ENCODE results near the gene TMCC3.
A peak's percentile ranks its signal among the peaks of the same experiment; 100 is the strongest.

Gene TMCC3

DNA sequence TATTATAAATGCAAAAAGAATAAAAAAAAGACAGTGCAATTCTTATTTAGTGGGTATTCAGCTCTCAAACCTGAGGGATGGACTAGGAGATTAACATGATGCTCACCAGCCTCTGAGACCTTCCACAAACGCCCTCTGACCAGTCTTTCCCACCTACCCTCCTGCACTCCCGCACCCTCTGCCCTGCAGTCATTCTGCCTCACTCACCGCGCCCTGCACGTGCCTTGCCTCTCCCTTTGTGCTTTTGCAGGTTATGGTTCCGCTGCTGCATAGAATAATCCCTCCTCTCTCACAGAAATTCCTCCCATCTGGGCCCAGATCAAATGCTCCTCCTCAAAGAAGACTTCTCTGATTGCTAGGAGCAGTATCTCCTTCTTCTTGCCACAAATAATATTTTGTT is 28.5 kb upstream of the TMCC3 start:
- no peak overlapping the region for H3K27ac Mint-ChIP-seq
- H3K4me3 Mint-ChIP-seq = no peak overlapping the region
- peaks cover 10% of the 10 kb centered on the region for H3K27me3 Mint-ChIP-seq
- peaks cover 18% of the 10 kb centered on the region for H3K4me1 Mint-ChIP-seq (ENCODE audit: low read depth)
- H3K9me3 Mint-ChIP-seq (ENCODE audit: low read depth) = no peaks in the 10 kb centered on the region
- H3K36me3 Mint-ChIP-seq = no peaks in the 10 kb centered on the region

DNA sequence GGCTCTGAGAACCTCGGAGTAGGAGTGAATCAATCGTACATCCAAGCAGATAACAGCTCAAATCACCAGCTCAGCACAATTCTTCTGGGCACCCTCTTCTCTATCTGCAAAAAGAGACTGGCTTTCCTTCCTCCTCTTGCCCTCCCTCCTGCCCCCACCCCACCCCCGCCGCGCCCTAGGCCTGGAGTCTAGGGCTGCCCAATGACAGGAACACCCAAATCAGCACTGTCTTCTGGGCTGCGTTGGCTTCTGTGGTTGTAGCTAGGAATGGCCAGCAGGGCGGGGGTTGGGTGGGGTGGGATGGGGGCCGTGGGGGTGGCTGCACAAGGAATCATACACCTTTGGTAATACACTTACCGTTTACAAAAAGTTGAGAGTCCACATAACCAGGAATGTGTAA is 28.0 kb upstream of the TMCC3 start:
- H3K36me3 Mint-ChIP-seq = no peaks in the 10 kb centered on the region
- H3K4me1 Mint-ChIP-seq (ENCODE audit: low read depth) = peaks cover 18% of the 10 kb centered on the region
- H3K27me3 Mint-ChIP-seq = peaks cover 10% of the 10 kb centered on the region
- H3K27ac Mint-ChIP-seq = no peak overlapping the region
- no peaks in the 10 kb centered on the region for H3K9me3 Mint-ChIP-seq (ENCODE audit: low read depth)
- no peak overlapping the region for H3K4me3 Mint-ChIP-seq

DNA sequence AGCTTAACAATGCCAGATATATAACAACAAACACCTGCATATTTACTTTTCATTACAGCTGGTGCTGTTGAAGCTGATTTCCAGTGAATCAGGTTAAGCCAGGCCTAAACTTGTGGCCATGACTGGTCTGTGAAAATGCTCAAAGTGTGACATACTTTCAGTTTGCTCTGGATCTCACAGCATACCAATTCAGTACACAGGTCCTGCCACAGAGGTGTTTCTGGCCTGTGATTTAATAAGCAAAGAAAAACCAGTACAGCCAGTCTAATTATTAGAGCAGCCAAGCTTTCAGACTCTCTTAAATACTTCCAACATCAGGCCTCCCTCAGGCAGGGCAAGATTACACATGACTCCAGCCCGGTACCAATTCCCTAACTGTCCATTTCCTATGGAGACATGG is 27.4 kb upstream of the TMCC3 start:
- Mint-ChIP-seq H3K27me3 (peaks cover 10% of the 10 kb centered on the region), H3K9me3 (ENCODE audit: low read depth) (no peaks in the 10 kb centered on the region), H3K4me3 (no peak overlapping the region), H3K36me3 (no peaks in the 10 kb centered on the region), H3K4me1 (ENCODE audit: low read depth) (peaks cover 18% of the 10 kb centered on the region), H3K27ac (no peak overlapping the region)

DNA sequence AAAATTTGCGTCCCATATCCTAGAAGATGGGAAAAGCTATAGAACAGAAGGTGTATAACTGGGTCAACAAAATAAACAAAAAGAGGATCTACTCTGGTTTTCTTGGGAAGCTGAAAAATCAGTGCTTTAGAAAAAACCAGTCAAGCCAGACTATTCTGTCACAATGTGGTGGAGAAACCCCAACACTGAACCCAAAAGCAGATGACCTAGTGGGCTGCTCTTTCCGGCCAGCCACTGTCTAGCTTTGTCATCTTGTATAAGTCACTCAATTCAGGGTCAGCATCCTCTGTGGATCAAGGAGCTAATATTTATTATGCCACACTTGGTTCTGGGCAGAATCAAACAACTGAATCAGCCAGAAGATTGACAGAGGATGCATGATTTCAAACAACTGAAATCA is 26.6 kb upstream of the TMCC3 start:
- H3K9me3 Mint-ChIP-seq (ENCODE audit: low read depth) = no peaks in the 10 kb centered on the region
- H3K27me3 Mint-ChIP-seq = peaks cover 10% of the 10 kb centered on the region
- H3K36me3 Mint-ChIP-seq = no peaks in the 10 kb centered on the region
- H3K27ac Mint-ChIP-seq = no peak overlapping the region
- H3K4me1 Mint-ChIP-seq (ENCODE audit: low read depth) = peaks cover 18% of the 10 kb centered on the region
- no peak overlapping the region for H3K4me3 Mint-ChIP-seq

DNA sequence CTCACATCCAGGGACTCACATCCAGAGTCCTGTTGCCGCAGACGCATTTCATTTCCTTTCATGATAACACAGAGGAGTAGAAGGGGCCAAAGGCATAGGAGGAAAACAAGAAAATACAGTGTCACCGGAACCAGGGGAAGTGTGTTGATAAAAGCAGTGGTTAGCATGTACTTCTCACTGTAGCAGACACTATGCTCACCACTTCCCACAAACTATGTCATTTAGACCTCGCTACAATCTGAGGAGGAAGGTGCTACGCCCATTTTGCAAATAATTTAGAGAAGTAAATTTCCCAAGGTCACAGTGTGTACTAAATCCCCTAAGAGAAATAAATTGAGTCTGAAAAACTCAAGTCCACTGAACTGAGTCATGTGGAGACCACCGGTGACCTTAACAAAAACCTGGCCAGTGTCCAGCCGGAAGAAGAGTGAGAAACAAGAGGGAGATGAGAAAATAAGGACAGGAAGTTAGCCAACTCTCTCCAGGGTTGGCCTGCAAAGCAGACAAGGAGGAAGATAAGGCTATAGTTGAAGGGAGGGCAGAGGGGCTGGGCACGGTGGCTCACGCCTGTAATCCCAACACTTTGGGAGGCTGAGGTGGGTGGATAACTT is 25.8 kb upstream of the TMCC3 start:
- H3K4me3 Mint-ChIP-seq = peak overlapping the region; percentile 24
- no peaks in the 10 kb centered on the region for H3K9me3 Mint-ChIP-seq (ENCODE audit: low read depth)
- no peaks in the 10 kb centered on the region for H3K36me3 Mint-ChIP-seq
- peaks cover 10% of the 10 kb centered on the region for H3K27me3 Mint-ChIP-seq
- H3K4me1 Mint-ChIP-seq (ENCODE audit: low read depth) = peaks cover 18% of the 10 kb centered on the region
- peak overlapping the region; percentile 31 for H3K27ac Mint-ChIP-seq

DNA sequence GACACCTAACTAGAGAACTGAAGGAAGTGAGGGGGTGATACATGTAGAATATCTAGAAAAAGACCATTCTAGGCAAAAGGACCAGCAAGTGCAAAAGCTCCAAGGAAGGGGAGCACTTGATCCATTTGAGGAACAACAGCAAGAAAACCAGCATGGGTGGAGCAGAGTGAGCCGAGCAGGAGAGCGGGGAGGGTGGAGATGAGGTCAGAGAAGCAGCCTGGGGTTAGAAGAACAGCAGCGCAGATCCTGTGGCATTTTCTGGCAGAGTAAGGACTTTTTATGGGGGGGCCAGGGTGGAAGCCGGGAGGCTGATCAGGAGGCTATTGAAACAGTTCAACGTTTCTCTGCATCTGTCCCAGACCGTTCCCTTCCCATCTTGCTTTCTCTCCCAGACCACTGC is 24.5 kb upstream of the TMCC3 start:
- H3K4me1 Mint-ChIP-seq (ENCODE audit: low read depth) = peaks cover 18% of the 10 kb centered on the region

DNA sequence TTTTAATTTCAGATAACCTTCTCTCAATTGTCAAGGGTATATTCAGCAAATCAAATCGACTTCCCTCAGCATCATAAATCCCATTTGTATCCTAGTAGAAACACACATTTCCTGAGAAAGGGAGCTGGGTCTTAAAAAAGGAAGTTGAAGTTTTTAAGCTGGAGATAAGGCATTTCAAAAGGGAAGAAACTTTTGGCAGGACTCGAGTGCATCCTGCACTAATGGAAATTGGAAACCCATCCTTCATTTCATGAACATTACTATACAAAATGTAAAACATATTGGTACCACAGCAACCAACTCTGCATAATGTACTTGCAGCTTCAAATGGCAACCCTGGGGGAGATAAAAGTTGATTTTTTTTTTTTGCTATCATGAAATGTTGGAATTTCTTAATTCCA is 23.7 kb upstream of the TMCC3 start:
- Mint-ChIP-seq H3K9me3 (ENCODE audit: low read depth) (no peaks in the 10 kb centered on the region), H3K27ac (no peak overlapping the region), H3K4me3 (no peak overlapping the region), H3K4me1 (ENCODE audit: low read depth) (peaks cover 18% of the 10 kb centered on the region), H3K36me3 (no peaks in the 10 kb centered on the region), H3K27me3 (peaks cover 6% of the 10 kb centered on the region)

More for the DNA sequence above, 24.5 kb upstream of the TMCC3 start:
- Mint-ChIP-seq H3K4me3 (no peak overlapping the region), H3K9me3 (ENCODE audit: low read depth) (no peaks in the 10 kb centered on the region), H3K27me3 (peaks cover 7% of the 10 kb centered on the region), H3K36me3 (no peaks in the 10 kb centered on the region), H3K27ac (no peak overlapping the region)

DNA sequence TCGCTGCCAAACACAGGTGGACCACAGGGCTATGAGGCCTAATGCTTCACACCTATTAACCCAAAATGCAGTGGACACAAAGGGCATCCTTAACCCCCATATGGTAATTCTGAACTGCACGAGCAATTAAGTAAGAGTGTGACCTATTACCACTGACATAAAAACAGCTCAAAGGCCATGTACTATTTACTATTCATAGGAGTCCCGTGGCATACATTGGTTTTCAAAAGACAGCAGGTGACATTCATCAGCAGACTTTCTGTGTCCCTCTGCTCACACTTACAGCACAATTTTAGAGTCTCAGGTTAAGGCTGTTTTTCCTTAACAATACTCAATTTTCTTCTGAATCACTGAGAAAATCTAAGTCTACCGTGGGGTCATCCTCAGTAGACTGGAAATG is 23.1 kb upstream of the TMCC3 start:
- H3K4me1 Mint-ChIP-seq (ENCODE audit: low read depth) = peaks cover 18% of the 10 kb centered on the region
- no peaks in the 10 kb centered on the region for H3K9me3 Mint-ChIP-seq (ENCODE audit: low read depth)
- no peaks in the 10 kb centered on the region for H3K36me3 Mint-ChIP-seq
- H3K4me3 Mint-ChIP-seq = no peak overlapping the region
- H3K27ac Mint-ChIP-seq = no peak overlapping the region
- H3K27me3 Mint-ChIP-seq = peaks cover 4% of the 10 kb centered on the region

DNA sequence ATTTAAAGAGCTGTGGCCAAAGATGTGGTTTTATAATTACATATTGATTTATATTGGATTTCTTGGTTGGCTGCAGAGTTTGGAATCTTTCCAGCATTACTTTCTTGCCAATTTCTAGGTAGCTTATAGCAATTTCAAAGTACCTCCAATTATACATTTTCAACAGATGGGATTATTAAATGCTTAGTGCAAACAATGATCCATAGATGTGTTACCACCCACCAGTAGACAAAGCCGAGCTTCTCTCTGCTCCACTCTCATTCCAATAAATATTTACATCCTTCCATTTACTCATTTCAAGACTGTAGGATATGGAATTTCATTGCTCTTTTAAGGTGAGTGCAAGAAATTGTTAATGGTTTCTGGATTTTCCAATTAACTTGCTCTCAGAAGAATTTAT is 21.6 kb upstream of the TMCC3 start:
- Mint-ChIP-seq H3K36me3 (no peaks in the 10 kb centered on the region), H3K9me3 (ENCODE audit: low read depth) (no peaks in the 10 kb centered on the region), H3K4me1 (ENCODE audit: low read depth) (peaks cover 16% of the 10 kb centered on the region), H3K4me3 (no peak overlapping the region), H3K27ac (no peak overlapping the region), H3K27me3 (peaks cover 4% of the 10 kb centered on the region)

DNA sequence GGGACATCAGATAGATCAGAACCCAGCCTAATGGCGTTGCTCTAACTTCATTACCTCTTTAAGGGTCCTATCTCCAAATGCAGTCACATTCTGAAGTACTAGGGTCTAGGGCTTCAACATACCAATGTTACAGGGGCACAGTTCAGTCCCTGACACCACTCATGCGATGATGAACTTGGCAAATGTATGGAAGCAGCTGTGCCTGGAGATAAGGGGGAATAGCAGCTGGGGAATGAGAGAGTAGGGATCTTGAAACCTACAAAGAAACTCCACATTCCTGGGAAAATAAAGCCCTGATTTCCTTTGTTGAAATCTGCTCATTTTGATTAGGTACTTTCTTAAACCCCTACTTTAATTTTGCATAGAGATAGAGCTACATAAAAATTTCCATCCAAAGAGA is 20.5 kb upstream of the TMCC3 start:
- H3K4me1 Mint-ChIP-seq (ENCODE audit: low read depth) = peaks cover 7% of the 10 kb centered on the region
- H3K27me3 Mint-ChIP-seq = peaks cover 2% of the 10 kb centered on the region
- H3K4me3 Mint-ChIP-seq = no peak overlapping the region
- H3K36me3 Mint-ChIP-seq = no peaks in the 10 kb centered on the region
- no peaks in the 10 kb centered on the region for H3K9me3 Mint-ChIP-seq (ENCODE audit: low read depth)
- no peak overlapping the region for H3K27ac Mint-ChIP-seq

DNA sequence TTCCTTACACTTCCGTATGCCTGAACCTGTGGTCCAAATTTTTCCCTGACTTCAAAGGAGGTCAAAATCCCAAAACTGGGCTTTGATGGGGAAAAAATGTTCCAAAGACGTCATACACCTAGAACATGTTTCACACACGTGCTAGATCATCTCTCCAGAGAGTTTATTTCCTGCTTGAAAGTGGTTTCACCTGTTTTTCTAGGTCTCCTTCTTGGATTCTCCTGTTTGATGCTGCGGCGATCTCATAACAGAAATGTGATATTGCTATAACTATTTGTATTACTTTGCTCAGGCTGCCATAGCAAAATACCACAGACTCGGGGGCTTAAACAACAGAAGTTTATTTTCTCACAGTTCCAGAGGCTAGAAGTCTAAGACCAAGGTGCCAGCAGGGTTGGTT is 19.7 kb upstream of the TMCC3 start:
- Mint-ChIP-seq H3K4me1 (ENCODE audit: low read depth) (peaks cover 4% of the 10 kb centered on the region), H3K9me3 (ENCODE audit: low read depth) (no peaks in the 10 kb centered on the region), H3K27me3 (no peaks in the 10 kb centered on the region), H3K36me3 (no peaks in the 10 kb centered on the region), H3K27ac (no peak overlapping the region), H3K4me3 (no peak overlapping the region)

DNA sequence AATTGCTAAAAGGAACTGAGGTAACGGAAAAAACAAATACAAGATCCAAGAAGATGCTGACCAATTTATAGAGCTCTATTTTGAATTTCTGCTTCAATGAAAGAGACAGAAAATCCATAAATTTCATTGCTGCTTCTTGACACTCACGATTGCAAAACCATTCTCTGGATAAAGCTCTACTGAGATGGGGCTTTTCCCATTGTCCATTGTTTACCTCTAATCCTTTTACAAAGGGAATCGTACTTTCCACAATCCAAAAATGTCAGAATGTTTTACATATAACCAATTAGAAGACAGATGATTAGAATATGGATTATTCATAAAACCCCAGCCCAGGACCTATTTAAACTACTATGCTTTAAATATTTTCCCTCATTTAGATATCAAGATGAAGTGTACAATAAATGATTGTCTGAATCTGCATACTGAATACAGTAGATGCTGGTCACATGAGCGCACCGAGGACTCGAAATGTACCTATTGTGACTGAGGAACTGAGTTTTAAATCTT is 16.7 kb upstream of the TMCC3 start:
- no peaks in the 10 kb centered on the region for H3K36me3 Mint-ChIP-seq
- H3K9me3 Mint-ChIP-seq (ENCODE audit: low read depth) = no peaks in the 10 kb centered on the region
- H3K27ac Mint-ChIP-seq = no peak overlapping the region
- no peaks in the 10 kb centered on the region for H3K4me1 Mint-ChIP-seq (ENCODE audit: low read depth)
- H3K27me3 Mint-ChIP-seq = no peaks in the 10 kb centered on the region
- no peak overlapping the region for H3K4me3 Mint-ChIP-seq

DNA sequence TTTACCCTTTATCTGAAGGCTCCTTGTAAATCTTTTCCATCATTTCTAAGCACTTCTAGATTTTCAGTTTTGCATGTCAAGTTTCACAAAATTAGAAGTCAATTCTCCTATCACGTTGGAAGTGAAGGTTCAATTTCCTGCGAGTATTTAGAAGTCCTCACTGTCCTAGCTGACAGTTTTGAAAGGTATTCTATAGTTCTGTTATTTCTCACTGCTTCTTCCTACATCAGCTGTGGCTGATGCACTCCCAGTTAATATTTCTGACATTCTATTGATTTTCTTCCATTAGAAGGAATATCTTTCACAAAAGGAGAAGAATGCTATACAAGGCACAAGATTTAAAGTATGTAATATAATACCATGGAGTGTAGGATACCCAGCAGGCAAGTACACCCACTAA is 15.8 kb upstream of the TMCC3 start:
- no peak overlapping the region for H3K27ac Mint-ChIP-seq
- H3K4me1 Mint-ChIP-seq (ENCODE audit: low read depth) = no peaks in the 10 kb centered on the region
- no peaks in the 10 kb centered on the region for H3K9me3 Mint-ChIP-seq (ENCODE audit: low read depth)
- no peak overlapping the region for H3K4me3 Mint-ChIP-seq
- H3K27me3 Mint-ChIP-seq = no peaks in the 10 kb centered on the region
- H3K36me3 Mint-ChIP-seq = no peaks in the 10 kb centered on the region

DNA sequence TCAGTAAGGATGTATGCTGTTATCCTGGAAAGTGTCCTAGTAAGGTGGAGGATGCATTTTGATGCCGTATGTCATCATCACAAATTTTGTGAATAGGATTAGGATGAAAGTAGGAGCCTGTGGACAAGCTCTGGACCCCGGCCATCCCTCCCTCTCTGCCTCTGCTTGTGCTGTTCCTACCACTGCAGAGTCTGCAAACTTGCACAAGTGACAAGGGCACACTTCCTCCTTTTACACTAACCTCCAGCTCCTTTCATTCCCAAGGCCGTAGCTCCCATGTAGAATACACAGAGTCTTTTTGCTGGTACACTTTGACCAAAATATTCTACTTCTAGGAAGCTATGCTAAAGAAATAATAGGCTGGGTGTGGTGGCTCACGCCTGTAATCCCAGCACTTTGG is 13.3 kb upstream of the TMCC3 start:
- no peak overlapping the region for H3K4me3 Mint-ChIP-seq
- no peaks in the 10 kb centered on the region for H3K4me1 Mint-ChIP-seq (ENCODE audit: low read depth)
- H3K27me3 Mint-ChIP-seq = no peaks in the 10 kb centered on the region
- H3K9me3 Mint-ChIP-seq (ENCODE audit: low read depth) = no peaks in the 10 kb centered on the region
- no peaks in the 10 kb centered on the region for H3K36me3 Mint-ChIP-seq
- H3K27ac Mint-ChIP-seq = no peak overlapping the region

DNA sequence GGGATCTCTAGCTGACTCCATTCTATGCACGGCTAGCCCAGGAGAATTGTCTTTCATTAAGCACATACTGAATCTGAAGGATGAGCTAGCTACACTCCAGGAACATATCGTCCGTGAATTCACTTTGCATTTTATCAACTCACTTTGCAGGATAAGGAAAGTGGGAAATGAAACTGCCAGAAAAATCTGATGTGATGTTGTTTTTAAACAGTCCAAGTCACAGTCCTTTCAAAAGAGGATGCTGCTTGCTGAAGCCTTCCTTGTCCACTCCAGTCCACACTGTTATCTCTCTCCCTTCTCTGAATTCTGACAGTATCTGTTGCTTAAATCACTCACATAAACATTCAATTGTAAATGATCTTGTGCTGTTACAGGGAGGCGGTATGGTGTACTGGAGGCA is 12.7 kb upstream of the TMCC3 start:
- H3K9me3 Mint-ChIP-seq (ENCODE audit: low read depth) = no peaks in the 10 kb centered on the region
- H3K36me3 Mint-ChIP-seq = no peaks in the 10 kb centered on the region
- H3K4me3 Mint-ChIP-seq = no peak overlapping the region

DNA sequence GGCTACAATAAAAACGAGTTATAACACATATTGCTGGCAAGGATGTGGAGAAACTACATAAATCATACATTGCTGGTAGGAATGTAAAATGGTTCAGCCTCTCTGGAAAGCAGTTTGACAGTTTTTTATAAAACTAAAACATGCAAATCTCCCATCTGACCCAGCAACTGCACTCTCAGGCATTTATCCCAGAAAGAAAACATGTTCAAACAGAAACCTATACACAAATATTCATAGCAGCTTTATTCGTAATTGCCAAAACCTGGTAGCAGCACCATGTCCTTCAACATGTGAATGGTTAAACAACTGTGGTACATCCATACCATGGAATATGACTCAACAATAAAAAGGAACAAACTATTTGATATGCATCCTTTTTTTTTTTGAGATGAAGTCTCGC is 10.1 kb upstream of the TMCC3 start:
- Mint-ChIP-seq H3K27me3 (no peaks in the 10 kb centered on the region), H3K4me1 (ENCODE audit: low read depth) (no peaks in the 10 kb centered on the region), H3K36me3 (no peaks in the 10 kb centered on the region), H3K9me3 (ENCODE audit: low read depth) (no peaks in the 10 kb centered on the region), H3K4me3 (no peak overlapping the region), H3K27ac (no peak overlapping the region)

More for the DNA sequence above, 12.7 kb upstream of the TMCC3 start:
- H3K4me1 Mint-ChIP-seq (ENCODE audit: low read depth) = no peaks in the 10 kb centered on the region
- H3K27me3 Mint-ChIP-seq = no peaks in the 10 kb centered on the region
- no peak overlapping the region for H3K27ac Mint-ChIP-seq
